CD8-positive, alpha-beta memory T cell (primary cell): ENCODE measurements around the gene ADNP2. TPM values are rescaled to one million over a fixed set of nuclear protein-coding genes. Genes with fewer than 3 reads are reported as not detected.
A peak's percentile ranks its signal among the peaks of the same experiment; 100 is the strongest.
"Not testable (repeated sequence)": the region's sequence is repeated elsewhere in the genome, so short reads cannot be mapped to it uniquely, and the experiment has no call there.

Experiments
- CTCF ChIA-PET: fragments of 350-600 bp; sonication (Branson Sonifier 250); formaldehyde crosslinking; loops from one replicate; lab custom pipeline; 2021; ENCODE audit warnings: antibody characterized with exemption; lab: Charles Lee
- POLR2A ChIA-PET: fragments of 350-600 bp; sonication (Branson Sonifier 250); formaldehyde crosslinking; loops from one replicate; lab custom pipeline; 2021; ENCODE audit warnings: antibody characterized with exemption; lab: Charles Lee
- DNase-seq, 5 donors: peaks; one replicate each; pipeline versions ENCODE4 v3.0.0 to v3.0.0-alpha.2; 2020 to 2022; ENCODE audit warnings: mixed read lengths in 1 of 5
- H3K27ac ChIP-seq: one replicate; pipeline ENCODE4 v1.7.0; 2013; ENCODE audit warnings: low read depth, mild to moderate bottlenecking, low read length, moderate library complexity
- H3K27me3 ChIP-seq: 2 replicates; pipeline ENCODE4 v1.7.0; 2013; ENCODE audit warnings: low read length, mild to moderate bottlenecking; ENCODE audit not compliant: insufficient read depth, poor library complexity, severe bottlenecking
- H3K36me3 ChIP-seq: 2 replicates; pipeline ENCODE4 v1.7.0; 2013; ENCODE audit warnings: mild to moderate bottlenecking, low read length, moderate library complexity; ENCODE audit not compliant: insufficient read depth
- H3K4me1 ChIP-seq: 2 replicates; pipeline ENCODE4 v1.7.0; 2013; ENCODE audit warnings: mild to moderate bottlenecking, low read length, moderate library complexity; ENCODE audit not compliant: insufficient read depth
- H3K4me3 ChIP-seq: 2 replicates; pipeline ENCODE4 v1.7.0; 2013; ENCODE audit warnings: mild to moderate bottlenecking, low read length
- H3K9me3 ChIP-seq: 2 replicates; pipeline ENCODE4 v1.7.0; 2013; ENCODE audit warnings: mild to moderate bottlenecking, low read length
- H3K27ac Mint-ChIP-seq, 8 donors: one replicate each; pipeline ENCODE4 v1.8.0; 2020 to 2021; ENCODE audit warnings: mixed read lengths in 8 of 8, mild to moderate bottlenecking in 6 of 8, inconsistent platforms in 3 of 8, moderate library complexity in 3 of 8
- H3K27me3 Mint-ChIP-seq, 2 donors: one replicate each; pipeline ENCODE4 v1.8.0; 2020 to 2021; ENCODE audit warnings: mixed read lengths in 2 of 2, mild to moderate bottlenecking in 1 of 2, moderate library complexity in 1 of 2
- H3K36me3 Mint-ChIP-seq, 3 donors: one replicate each; pipeline ENCODE4 v1.8.0; 2020 to 2021; ENCODE audit warnings: mixed read lengths in 3 of 3, inconsistent platforms in 1 of 3, mild to moderate bottlenecking in 1 of 3
- H3K4me1 Mint-ChIP-seq, 3 donors: one replicate each; pipeline ENCODE4 v1.8.0; 2020 to 2021; ENCODE audit warnings: mixed read lengths in 3 of 3, inconsistent platforms in 1 of 3, mild to moderate bottlenecking in 1 of 3
- H3K4me3 Mint-ChIP-seq, 7 donors: one replicate each; pipeline ENCODE4 v1.8.0; 2020 to 2021; ENCODE audit warnings: mixed read lengths in 7 of 7, mild to moderate bottlenecking in 6 of 7, moderate library complexity in 4 of 7, inconsistent platforms in 2 of 7
- H3K9me3 Mint-ChIP-seq, 5 donors: one replicate each; pipeline ENCODE4 v1.8.0; 2020 to 2022; ENCODE audit warnings: mixed read lengths in 5 of 5, mild to moderate bottlenecking in 3 of 5, moderate library complexity in 2 of 5, inconsistent platforms in 1 of 5
- polyA plus RNA-seq: library from polyadenylated mRNA; unstranded; fragments of 300-500 nt; fragmentation: Illumina TruSeq; gene quantifications from one replicate; pipeline ENCODE4 v1.2.3, GENCODE V29; 2021
- total RNA-seq, 2 experiments: library from RNA; stranded (reverse); gene quantifications; one replicate each; pipeline ENCODE4 v1.2.3, GENCODE V29; 2021

ADNP2 gene
- total and polyA plus RNA-seq, 3 experiments from 2014 or later: 9.8 to 18.9 (median 18.5) TPM

- H3K27ac Mint-ChIP-seq, H3K4me3 ChIP-seq, H3K36me3 Mint-ChIP-seq, POLR2A ChIA-PET, H3K9me3 ChIP-seq, H3K36me3 ChIP-seq, H3K4me1 Mint-ChIP-seq, CTCF ChIA-PET, H3K27me3 ChIP-seq, DNase-seq, H3K27ac ChIP-seq, H3K4me1 ChIP-seq: not testable (repeated sequence)
- peaks cover 8 to 28% (median 11%) of the 10 kb centered on the region in 5 donors for H3K9me3 Mint-ChIP-seq
- peak overlapping the region in 1 of 7 donors; percentile 58 for H3K4me3 Mint-ChIP-seq
- peaks cover 16 to 21% of the 10 kb centered on the region in 2 donors for H3K27me3 Mint-ChIP-seq
Observed at GRCh38 chr18:80164727-80165355, 55.8 kb downstream of the ADNP2 start.

- H3K27me3 Mint-ChIP-seq: peaks cover 16 to 27% of the 10 kb centered on the region in 2 donors
- Histone ChIP-seq H3K27ac (no peak overlapping the region), H3K9me3 (no peaks in the 10 kb centered on the region), H3K27me3 (no peaks in the 10 kb centered on the region), H3K4me1 (peaks cover under 1% of the 10 kb centered on the region), H3K4me3 (no peak overlapping the region), H3K36me3 (no peaks in the 10 kb centered on the region)
- peaks cover 8 to 28% (median 11%) of the 10 kb centered on the region in 5 donors for H3K9me3 Mint-ChIP-seq
- POLR2A ChIA-PET: no interaction called here
- H3K36me3 Mint-ChIP-seq: peaks cover 0 to 4% (median 0%) of the 10 kb centered on the region in 3 donors
- peaks cover 0 to 15% (median 9%) of the 10 kb centered on the region in 3 donors for H3K4me1 Mint-ChIP-seq
- CTCF ChIA-PET: no interaction called here
- no peak overlapping the region for H3K27ac Mint-ChIP-seq
- no peak overlapping the region for H3K4me3 Mint-ChIP-seq
- DNase-seq: no peak
Observed at GRCh38 chr18:80166240-80166639, 57.2 kb downstream of the ADNP2 start.

DNA sequence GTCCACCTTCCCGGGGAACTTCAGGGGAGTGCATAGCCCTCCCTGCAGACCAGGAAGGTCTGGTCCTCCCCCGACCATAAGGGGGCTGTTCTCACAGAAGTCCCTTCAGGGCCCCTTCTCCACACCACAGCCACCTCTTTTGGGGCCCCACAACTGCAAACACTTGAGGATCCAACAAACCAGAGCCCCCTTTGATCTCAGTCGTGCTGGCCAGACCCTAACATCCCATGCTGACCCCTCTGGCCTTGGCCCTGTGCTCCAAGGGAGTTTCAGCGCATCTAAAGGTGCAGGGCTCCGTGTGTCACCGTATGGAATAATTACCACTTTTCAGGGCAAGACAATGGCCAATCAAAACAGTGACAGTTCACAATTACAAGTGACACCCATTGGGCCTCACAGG, 57.7 kb downstream of the ADNP2 start:
- H3K4me3 ChIP-seq: no peak overlapping the region
- H3K36me3 Mint-ChIP-seq: peaks cover 0 to 4% (median 0%) of the 10 kb centered on the region in 3 donors
- H3K4me1 ChIP-seq: peaks cover 6% of the 10 kb centered on the region
- no peak for DNase-seq
- no peaks in the 10 kb centered on the region for H3K9me3 ChIP-seq
- peaks cover 8 to 28% (median 11%) of the 10 kb centered on the region in 5 donors for H3K9me3 Mint-ChIP-seq
- H3K4me1 Mint-ChIP-seq: peaks cover 4 to 20% (median 14%) of the 10 kb centered on the region in 3 donors
- no peak overlapping the region for H3K27ac Mint-ChIP-seq
- H3K36me3 ChIP-seq: no peaks in the 10 kb centered on the region
- H3K27me3 ChIP-seq: no peaks in the 10 kb centered on the region
- H3K4me3 Mint-ChIP-seq: no peak overlapping the region
- POLR2A ChIA-PET: no interaction called here
- no peak overlapping the region for H3K27ac ChIP-seq
- CTCF ChIA-PET: no interaction called here
- peaks cover 19 to 26% of the 10 kb centered on the region in 2 donors for H3K27me3 Mint-ChIP-seq

DNA sequence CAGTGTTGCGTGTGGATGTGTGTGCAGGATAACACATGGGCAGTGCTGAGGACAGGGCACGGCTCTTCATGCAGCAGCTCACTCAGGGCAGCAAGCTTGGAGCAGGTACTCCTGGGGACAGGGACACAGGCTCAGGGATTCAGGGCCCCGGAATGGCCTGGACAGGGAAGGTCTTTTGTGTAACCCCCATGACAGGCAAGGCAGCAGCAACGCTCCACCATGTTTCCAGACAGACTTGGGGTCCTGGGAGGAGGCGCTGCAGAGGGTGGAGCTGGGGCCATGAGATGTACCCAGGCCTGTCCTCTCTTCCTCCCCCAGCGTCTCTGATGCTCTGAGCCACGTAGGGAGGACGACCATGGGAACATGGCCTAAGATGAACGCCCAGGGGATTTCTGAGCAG, 58.3 kb downstream of the ADNP2 start:
- peaks cover 4 to 26% (median 16%) of the 10 kb centered on the region in 3 donors for H3K4me1 Mint-ChIP-seq
- H3K36me3 ChIP-seq: no peaks in the 10 kb centered on the region
- H3K27ac Mint-ChIP-seq: peak overlapping the region in 1 of 8 donors; percentile 39
- H3K27me3 ChIP-seq: no peaks in the 10 kb centered on the region
- no peak overlapping the region for H3K4me3 Mint-ChIP-seq
- H3K4me3 ChIP-seq: no peak overlapping the region
- no peak for DNase-seq
- H3K27me3 Mint-ChIP-seq: peaks cover 20 to 25% of the 10 kb centered on the region in 2 donors
- H3K36me3 Mint-ChIP-seq: peaks cover 0 to 3% (median 0%) of the 10 kb centered on the region in 3 donors
- H3K27ac ChIP-seq: no peak overlapping the region
- peaks cover 8 to 28% (median 11%) of the 10 kb centered on the region in 5 donors for H3K9me3 Mint-ChIP-seq
- ChIA-PET POLR2A (no interaction called here), CTCF (interaction anchor here (1.4 to 2.2 kb wide), 2 partner anchors 9 to 11 kb away, joined by 3 to 13 read pairs; no protein-coding TSS in a partner anchor)
- H3K4me1 ChIP-seq: peaks cover 7% of the 10 kb centered on the region
- no peaks in the 10 kb centered on the region for H3K9me3 ChIP-seq

DNA sequence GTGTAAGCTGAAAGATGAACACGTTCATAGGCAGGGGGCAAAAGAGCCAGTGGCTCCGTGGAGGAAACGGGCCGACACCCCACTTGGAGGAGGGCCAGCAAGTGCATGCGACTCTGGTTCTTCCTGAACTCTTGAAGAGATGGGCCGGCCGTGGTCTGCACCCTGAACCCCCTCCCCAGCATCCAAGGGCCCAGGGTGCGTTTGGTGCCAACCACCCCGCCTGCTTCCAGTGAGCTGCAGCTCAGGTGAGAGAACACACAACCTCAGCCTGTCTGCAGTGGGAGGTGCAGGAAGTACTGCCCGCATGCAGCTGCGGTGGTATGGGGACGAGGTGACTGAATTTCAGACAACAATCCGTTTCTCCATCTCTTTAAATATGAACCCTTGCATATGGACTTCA, 58.9 kb downstream of the ADNP2 start:
- peaks cover 4 to 32% (median 16%) of the 10 kb centered on the region in 3 donors for H3K4me1 Mint-ChIP-seq
- Histone ChIP-seq H3K4me1 (peaks cover 11% of the 10 kb centered on the region), H3K36me3 (no peaks in the 10 kb centered on the region), H3K27ac (no peak overlapping the region), H3K27me3 (no peaks in the 10 kb centered on the region), H3K9me3 (no peaks in the 10 kb centered on the region), H3K4me3 (no peak overlapping the region)
- no peaks in the 10 kb centered on the region for H3K36me3 Mint-ChIP-seq
- H3K27ac Mint-ChIP-seq: no peak overlapping the region
- CTCF ChIA-PET: interaction anchor here (1.4 to 4.0 kb wide), 3 partner anchors 9 to 89 kb away, joined by 3 to 21 read pairs (median 13); no protein-coding TSS in a partner anchor
- H3K9me3 Mint-ChIP-seq: peaks cover 8 to 28% (median 11%) of the 10 kb centered on the region in 5 donors
- H3K4me3 Mint-ChIP-seq: peak overlapping the region in 1 of 7 donors; percentile 20
- DNase-seq: peak in 1 of 5 donors; percentile 19
- POLR2A ChIA-PET: no interaction called here
- H3K27me3 Mint-ChIP-seq: peaks cover 20 to 25% of the 10 kb centered on the region in 2 donors

GRCh38 chr18:80168346-80168745, 59.3 kb downstream of the ADNP2 start:
- Mint-ChIP-seq H3K4me1 (peaks cover 4 to 35% (median 16%) of the 10 kb centered on the region in 3 donors), H3K4me3 (no peak overlapping the region), H3K9me3 (peaks cover 8 to 28% (median 11%) of the 10 kb centered on the region in 5 donors), H3K36me3 (no peaks in the 10 kb centered on the region), H3K27me3 (peaks cover 20 to 22% of the 10 kb centered on the region in 2 donors), H3K27ac (no peak overlapping the region)
- H3K9me3 ChIP-seq: no peaks in the 10 kb centered on the region
- H3K27me3 ChIP-seq: no peaks in the 10 kb centered on the region
- no peak for DNase-seq
- H3K4me3 ChIP-seq: no peak overlapping the region
- POLR2A ChIA-PET: no interaction called here
- no peak overlapping the region for H3K27ac ChIP-seq
- H3K36me3 ChIP-seq: no peaks in the 10 kb centered on the region
- H3K4me1 ChIP-seq: peaks cover 11% of the 10 kb centered on the region
- CTCF ChIA-PET: interaction anchor here (1.4 to 4.0 kb wide), 3 partner anchors 10 to 88 kb away, joined by 3 to 21 read pairs (median 13); no protein-coding TSS in a partner anchor

DNA sequence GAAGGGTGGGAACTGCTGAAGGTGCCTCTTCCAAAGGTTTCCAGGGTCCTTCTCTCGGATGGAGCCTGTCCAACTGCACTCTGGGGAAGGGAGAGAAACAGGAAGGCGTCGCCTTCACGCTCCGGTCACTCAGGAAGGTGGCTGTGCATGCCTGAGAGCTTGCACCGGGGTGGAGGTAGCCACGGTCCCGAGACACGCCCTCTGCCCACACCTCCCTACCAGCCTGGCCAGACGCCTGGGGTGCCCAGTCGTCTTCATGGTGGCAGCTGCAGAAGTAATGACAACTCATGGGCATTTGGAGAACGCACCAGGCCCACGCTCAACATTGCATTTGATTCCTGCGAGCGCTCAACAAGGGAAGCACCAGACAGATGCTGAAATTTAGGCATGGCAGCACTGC, 59.9 kb downstream of the ADNP2 start:
- Histone ChIP-seq H3K36me3 (no peaks in the 10 kb centered on the region), H3K9me3 (no peaks in the 10 kb centered on the region), H3K27ac (no peak overlapping the region), H3K27me3 (no peaks in the 10 kb centered on the region), H3K4me1 (peaks cover 15% of the 10 kb centered on the region), H3K4me3 (no peak overlapping the region)
- no peak overlapping the region for H3K27ac Mint-ChIP-seq
- no peaks in the 10 kb centered on the region for H3K36me3 Mint-ChIP-seq
- H3K4me1 Mint-ChIP-seq: peaks cover 4 to 37% (median 16%) of the 10 kb centered on the region in 3 donors
- no peak for DNase-seq
- peaks cover 20 to 22% of the 10 kb centered on the region in 2 donors for H3K27me3 Mint-ChIP-seq
- H3K4me3 Mint-ChIP-seq: no peak overlapping the region
- ChIA-PET POLR2A (no interaction called here), CTCF (interaction anchor here (2.2 to 4.0 kb wide), 2 partner anchors 10 to 88 kb away, joined by 13 to 21 read pairs; no protein-coding TSS in a partner anchor)
- peaks cover 8 to 24% (median 11%) of the 10 kb centered on the region in 5 donors for H3K9me3 Mint-ChIP-seq

GRCh38 chr18:80169607-80170006, 60.5 kb downstream of the ADNP2 start:
- H3K36me3 Mint-ChIP-seq: no peaks in the 10 kb centered on the region
- Histone ChIP-seq H3K4me3 (no peak overlapping the region), H3K4me1 (peaks cover 21% of the 10 kb centered on the region), H3K27ac (no peak overlapping the region), H3K9me3 (no peaks in the 10 kb centered on the region), H3K27me3 (no peaks in the 10 kb centered on the region), H3K36me3 (no peaks in the 10 kb centered on the region)
- H3K4me3 Mint-ChIP-seq: no peak overlapping the region
- H3K4me1 Mint-ChIP-seq: peaks cover 4 to 43% (median 16%) of the 10 kb centered on the region in 3 donors
- H3K27me3 Mint-ChIP-seq: peaks cover 20 to 27% of the 10 kb centered on the region in 2 donors
- H3K27ac Mint-ChIP-seq: no peak overlapping the region
- ChIA-PET CTCF (interaction anchor here (0.9 to 4.0 kb wide), 3 partner anchors 11 to 87 kb away, joined by 4 to 21 read pairs (median 13); no protein-coding TSS in a partner anchor), POLR2A (no interaction called here)
- H3K9me3 Mint-ChIP-seq: peaks cover 4 to 18% (median 10%) of the 10 kb centered on the region in 5 donors
- no peak for DNase-seq
